DND-41 (cell line): ENCODE data around the gene CD83.

ENCODE experiments used
- ATAC-seq: fragments of 200-7000 bp; cut with Tn5 transposase; 3 replicates; pipeline ENCODE4 v1.9.1; 2021; ENCODE audit warnings: low read depth; ENCODE audit not compliant: insufficient read depth
- DNase-seq: peaks from one replicate; pipeline ENCODE4 v3.0.0-alpha.2; 2020
- H2AFZ ChIP-seq: 2 replicates; pipeline ENCODE4 v1.6.0; 2012; ENCODE audit warnings: low read depth, low read length
- H3K27ac ChIP-seq: 2 replicates; pipeline ENCODE4 v1.5.1; 2012; ENCODE audit warnings: low read length, inconsistent platforms
- H3K27me3 ChIP-seq: fragments of 200-600 bp; sonication (generic); 2 replicates; pipeline ENCODE4 v1.6.0; 2012; ENCODE audit warnings: low read length, mild to moderate bottlenecking, inconsistent platforms; ENCODE audit not compliant: insufficient read depth, poor library complexity
- H3K36me3 ChIP-seq: 2 replicates; pipeline ENCODE4 v1.5.1; 2012; ENCODE audit warnings: low read length, inconsistent platforms; ENCODE audit not compliant: insufficient read depth
- H3K4me1 ChIP-seq: 2 replicates; pipeline ENCODE4 v1.5.1; 2012; ENCODE audit warnings: mild to moderate bottlenecking, low read length; ENCODE audit not compliant: insufficient read depth
- H3K4me2 ChIP-seq: 2 replicates; pipeline ENCODE4 v1.6.0; 2012; ENCODE audit warnings: mild to moderate bottlenecking, moderate library complexity, low read length, inconsistent platforms; ENCODE audit not compliant: insufficient read depth
- H3K4me3 ChIP-seq, 2 experiments: fragments of 200-600 bp in 1 of 2; shearing (Covaris generic) in 1 of 2; 2 replicates each; pipeline ENCODE4 v1.5.1; 2012 to 2016; ENCODE audit warnings: inconsistent platforms in 2 of 2, low read length in 2 of 2, mild to moderate bottlenecking in 2 of 2, low read depth in 1 of 2, moderate library complexity in 1 of 2
- H3K79me2 ChIP-seq: 2 replicates; pipeline ENCODE4 v1.6.0; 2012; ENCODE audit warnings: low read length, inconsistent platforms; ENCODE audit not compliant: insufficient read depth
- H3K9ac ChIP-seq: 2 replicates; pipeline ENCODE4 v1.6.0; 2012; ENCODE audit warnings: low read depth, mild to moderate bottlenecking, inconsistent platforms, low read length, moderate library complexity
- H3K9me3 ChIP-seq: 2 replicates; pipeline ENCODE4 v1.5.1; 2012; ENCODE audit warnings: low read length, moderate library complexity, mild to moderate bottlenecking, inconsistent platforms; ENCODE audit not compliant: insufficient read depth, severe bottlenecking
- H4K20me1 ChIP-seq: 2 replicates; pipeline ENCODE4 v1.6.0; 2012; ENCODE audit warnings: low read length; ENCODE audit not compliant: insufficient read depth
- EZH2 ChIP-seq: IDR thresholded peaks from 3 replicates; pipeline ENCODE4 v1.6.1; 2012; ENCODE audit warnings: borderline replicate concordance, low read depth, mild to moderate bottlenecking, moderate library complexity, low read length, inconsistent platforms; ENCODE audit not compliant: severe bottlenecking
- TF ChIP-seq, protein P1 (sequence below): IDR thresholded peaks from 2 replicates; pipeline ENCODE4 v1.5.1; 2012; ENCODE audit warnings: borderline replicate concordance, low read length, moderate library complexity, mild to moderate bottlenecking; ENCODE audit not compliant: poor library complexity, severe bottlenecking; ENCODE audit errors: extremely low read depth

The CD83 gene

GRCh38 chr6:14088600-14089192 lies 28.9 kb upstream of the CD83 start:
- Histone ChIP-seq H3K27ac (no peak overlapping the region), H3K4me2 (no peak overlapping the region), H3K79me2 (no peaks in the 10 kb centered on the region), H3K9ac (no peak overlapping the region), H3K9me3 (no peaks in the 10 kb centered on the region), H3K4me1 (no peaks in the 10 kb centered on the region), H3K27me3 (peaks cover 6% of the 10 kb centered on the region), H2AFZ (no peak overlapping the region), H3K36me3 (no peaks in the 10 kb centered on the region), H4K20me1 (no peaks in the 10 kb centered on the region), H3K4me3 (no peak overlapping the region)
- no peak for ATAC-seq
- DNase-seq: no peak
- TF ChIP-seq EZH2: no peak
- TF ChIP-seq, protein P1, sequence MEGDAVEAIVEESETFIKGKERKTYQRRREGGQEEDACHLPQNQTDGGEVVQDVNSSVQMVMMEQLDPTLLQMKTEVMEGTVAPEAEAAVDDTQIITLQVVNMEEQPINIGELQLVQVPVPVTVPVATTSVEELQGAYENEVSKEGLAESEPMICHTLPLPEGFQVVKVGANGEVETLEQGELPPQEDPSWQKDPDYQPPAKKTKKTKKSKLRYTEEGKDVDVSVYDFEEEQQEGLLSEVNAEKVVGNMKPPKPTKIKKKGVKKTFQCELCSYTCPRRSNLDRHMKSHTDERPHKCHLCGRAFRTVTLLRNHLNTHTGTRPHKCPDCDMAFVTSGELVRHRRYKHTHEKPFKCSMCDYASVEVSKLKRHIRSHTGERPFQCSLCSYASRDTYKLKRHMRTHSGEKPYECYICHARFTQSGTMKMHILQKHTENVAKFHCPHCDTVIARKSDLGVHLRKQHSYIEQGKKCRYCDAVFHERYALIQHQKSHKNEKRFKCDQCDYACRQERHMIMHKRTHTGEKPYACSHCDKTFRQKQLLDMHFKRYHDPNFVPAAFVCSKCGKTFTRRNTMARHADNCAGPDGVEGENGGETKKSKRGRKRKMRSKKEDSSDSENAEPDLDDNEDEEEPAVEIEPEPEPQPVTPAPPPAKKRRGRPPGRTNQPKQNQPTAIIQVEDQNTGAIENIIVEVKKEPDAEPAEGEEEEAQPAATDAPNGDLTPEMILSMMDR: no peak

DNA sequence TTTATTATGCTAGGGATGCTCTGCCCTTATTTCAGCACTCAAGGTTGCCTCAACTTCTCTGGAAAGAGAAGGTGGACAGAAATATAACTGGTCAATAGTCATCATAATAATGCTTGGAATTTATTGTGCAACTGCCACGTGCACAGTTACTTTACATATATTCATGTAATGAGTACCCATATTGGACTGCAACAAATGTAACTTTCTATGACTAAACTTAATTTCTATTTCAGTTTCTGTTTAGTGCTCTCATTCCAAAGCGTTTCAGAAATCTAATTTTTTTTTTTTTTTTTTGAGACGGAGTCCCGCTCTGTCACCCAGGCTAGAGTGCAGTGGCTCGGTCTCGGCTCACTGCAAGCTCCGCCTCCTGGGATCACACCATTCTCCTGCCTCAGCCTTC lies 28.3 kb upstream of the CD83 start:
- Histone ChIP-seq H3K4me3 (no peak overlapping the region), H3K4me2 (no peak overlapping the region), H4K20me1 (no peaks in the 10 kb centered on the region), H3K27me3 (peaks cover 6% of the 10 kb centered on the region), H3K27ac (no peak overlapping the region), H3K4me1 (no peaks in the 10 kb centered on the region), H3K36me3 (no peaks in the 10 kb centered on the region), H3K79me2 (no peaks in the 10 kb centered on the region), H3K9me3 (no peaks in the 10 kb centered on the region), H3K9ac (no peak overlapping the region), H2AFZ (no peak overlapping the region)
- TF ChIP-seq, protein P1: no peak
- TF ChIP-seq EZH2: no peak
- DNase-seq (no peak), ATAC-seq (no peak)

DNA sequence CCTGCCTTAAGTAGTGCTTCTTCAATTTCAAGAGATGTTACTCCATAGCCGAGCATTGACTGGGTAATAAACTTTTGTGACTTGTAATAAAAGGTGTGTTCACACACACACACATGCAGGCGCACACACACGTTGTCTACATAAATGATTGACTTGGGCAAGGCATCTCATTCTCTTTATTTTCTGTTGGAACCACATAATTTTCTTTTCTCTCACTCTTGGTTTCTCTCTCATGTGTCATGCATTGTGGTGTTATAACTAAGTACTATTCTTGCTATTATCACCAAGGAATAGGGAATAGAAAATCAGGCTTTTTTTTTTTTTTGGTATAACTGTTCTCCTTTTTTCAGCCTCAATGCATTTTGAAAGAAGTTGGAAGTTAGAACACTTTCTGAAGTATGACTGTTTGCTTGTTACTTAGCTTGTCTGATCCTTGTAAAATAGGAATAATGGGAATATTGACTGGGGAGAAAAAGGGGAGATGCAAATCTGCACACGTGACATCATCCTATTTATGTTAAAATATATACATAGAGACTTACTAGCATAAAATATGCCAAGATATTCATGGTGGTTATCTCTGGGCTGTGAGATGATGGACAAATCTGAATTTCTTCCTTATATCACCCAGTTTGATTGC lies 26.1 kb upstream of the CD83 start:
- Histone ChIP-seq H3K79me2 (no peaks in the 10 kb centered on the region), H4K20me1 (no peaks in the 10 kb centered on the region), H3K4me2 (no peak overlapping the region), H3K36me3 (no peaks in the 10 kb centered on the region), H3K27me3 (peaks cover 4% of the 10 kb centered on the region), H3K9me3 (no peaks in the 10 kb centered on the region), H3K4me1 (no peaks in the 10 kb centered on the region), H3K9ac (no peak overlapping the region), H2AFZ (no peak overlapping the region), H3K27ac (no peak overlapping the region), H3K4me3 (no peak overlapping the region)
- ATAC-seq: no peak
- TF ChIP-seq, protein P1: no peak
- TF ChIP-seq EZH2: no peak
- no peak for DNase-seq
